Activated T-cell treated with anti-CD3 and anti-CD28 coated beads, Interleukin-2, amount 50 U/mL, for 72 hours (primary cell): ENCODE results near the gene UGT2B7. TPM values are rescaled to one million over a fixed set of nuclear protein-coding genes. Genes with fewer than 3 reads are reported as not detected.
"Not testable (repeated sequence)": the region's sequence is repeated elsewhere in the genome, so short reads cannot be mapped to it uniquely, and the experiment has no call there.

ENCODE experiments used
- ATAC-seq, 2 donors: fragments of 150-1000 bp; cut with Tn5 transposase; replicated peaks in 1 of 2; 2 replicates each; pipeline ENCODE4 v1.10.0; 2021; ENCODE audit warnings: moderate library complexity in 2 of 2, mild to moderate bottlenecking in 1 of 2
- DNase-seq, 2 donors: peaks; one replicate each; pipeline ENCODE4 v3.0.0; 2021 to 2022; ENCODE audit warnings: mixed read lengths in 1 of 2
- H3K27ac Mint-ChIP-seq: one replicate; pipeline ENCODE4 v1.8.0; 2022; ENCODE audit warnings: mild to moderate bottlenecking, moderate library complexity, mixed read lengths
- H3K27me3 Mint-ChIP-seq: one replicate; pipeline ENCODE4 v1.8.0; 2022; ENCODE audit warnings: low read depth, mixed read lengths
- H3K36me3 Mint-ChIP-seq, 2 donors: one replicate each; pipeline ENCODE4 v1.8.0; 2022; ENCODE audit warnings: mixed read lengths in 2 of 2, mild to moderate bottlenecking in 1 of 2; ENCODE audit not compliant: insufficient read depth in 2 of 2
- H3K4me1 Mint-ChIP-seq: one replicate; pipeline ENCODE4 v1.8.0; 2022; ENCODE audit warnings: low read depth, mixed read lengths
- H3K4me3 Mint-ChIP-seq, 2 donors: one replicate each; pipeline ENCODE4 v1.8.0; 2022; ENCODE audit warnings: mild to moderate bottlenecking in 2 of 2, mixed read lengths in 2 of 2, moderate library complexity in 2 of 2
- H3K9me3 Mint-ChIP-seq, 2 donors: one replicate each; pipeline ENCODE4 v1.8.0; 2022; ENCODE audit warnings: mixed read lengths in 2 of 2
- total RNA-seq, 2 donors: library from RNA; stranded (reverse); gene quantifications; one replicate each; pipeline ENCODE4 v1.2.3, GENCODE V29; 2022

The UGT2B7 gene
- not detected for total RNA-seq

DNA sequence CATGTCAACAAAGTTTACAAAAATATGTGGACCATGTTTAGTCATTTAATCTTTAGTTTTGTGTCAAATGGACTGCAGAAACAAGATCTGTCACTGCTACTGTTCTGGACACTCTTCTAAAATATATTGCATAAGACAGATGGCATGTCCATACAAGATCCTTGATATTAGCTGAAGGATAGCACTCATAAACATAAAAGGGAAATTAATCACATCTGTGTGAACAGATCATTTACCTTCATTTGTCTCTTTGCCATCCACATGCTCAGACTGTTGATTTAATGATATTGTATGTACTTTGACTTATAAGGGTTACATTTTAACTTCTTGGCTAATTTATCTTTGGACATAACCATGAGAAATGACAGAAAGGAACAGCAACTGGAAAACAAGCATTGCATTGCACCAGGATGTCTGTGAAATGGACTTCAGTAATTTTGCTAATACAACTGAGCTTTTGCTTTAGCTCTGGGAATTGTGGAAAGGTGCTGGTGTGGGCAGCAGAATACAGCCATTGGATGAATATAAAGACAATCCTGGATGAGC lies at the start of gene UGT2B7:
Gene UGT2B7, plus strand, starts transcription at position 364 of the 546 bp plus-strand sequence. Its CDS starts 47 bp downstream, at position 411.
- no peaks in the 10 kb centered on the region for H3K27me3 Mint-ChIP-seq
- no peaks in the 10 kb centered on the region for H3K36me3 Mint-ChIP-seq
- DNase-seq (no peak), ATAC-seq (no peak)
- peaks cover 0 to 2% of the 10 kb centered on the region in 2 donors for H3K9me3 Mint-ChIP-seq
- no peak within 1 kb of the TSS for H3K27ac Mint-ChIP-seq
- H3K4me1 Mint-ChIP-seq, result no peaks in the 10 kb centered on the region
- no peak within 1 kb of the TSS for H3K4me3 Mint-ChIP-seq

DNA sequence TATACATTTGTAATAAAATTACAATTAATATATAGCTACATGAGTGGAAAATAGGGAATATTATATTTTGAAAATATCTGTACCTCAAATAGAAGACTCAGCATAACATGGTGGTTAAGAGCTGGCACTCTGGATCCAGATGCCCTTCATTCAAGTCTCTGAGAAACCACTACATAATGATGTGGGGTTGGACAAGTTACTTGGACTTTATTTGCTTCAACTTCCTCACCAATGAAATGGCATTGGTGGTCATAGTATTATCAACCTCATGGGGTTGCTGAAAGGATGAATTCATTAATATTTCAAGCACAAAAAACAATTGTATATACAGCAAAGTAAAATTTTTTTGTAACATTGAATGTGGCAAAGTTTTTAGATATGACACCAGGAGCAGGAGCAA lies 46.4 kb upstream of the UGT2B7 start:
- no peak for DNase-seq
- no peaks in the 10 kb centered on the region for H3K36me3 Mint-ChIP-seq
- no peak overlapping the region for H3K27ac Mint-ChIP-seq
- H3K4me1 Mint-ChIP-seq, result no peaks in the 10 kb centered on the region
- no peak overlapping the region for H3K4me3 Mint-ChIP-seq
- H3K9me3 Mint-ChIP-seq, result no peaks in the 10 kb centered on the region
- H3K27me3 Mint-ChIP-seq, result no peaks in the 10 kb centered on the region
- ATAC-seq, result no peak

DNA sequence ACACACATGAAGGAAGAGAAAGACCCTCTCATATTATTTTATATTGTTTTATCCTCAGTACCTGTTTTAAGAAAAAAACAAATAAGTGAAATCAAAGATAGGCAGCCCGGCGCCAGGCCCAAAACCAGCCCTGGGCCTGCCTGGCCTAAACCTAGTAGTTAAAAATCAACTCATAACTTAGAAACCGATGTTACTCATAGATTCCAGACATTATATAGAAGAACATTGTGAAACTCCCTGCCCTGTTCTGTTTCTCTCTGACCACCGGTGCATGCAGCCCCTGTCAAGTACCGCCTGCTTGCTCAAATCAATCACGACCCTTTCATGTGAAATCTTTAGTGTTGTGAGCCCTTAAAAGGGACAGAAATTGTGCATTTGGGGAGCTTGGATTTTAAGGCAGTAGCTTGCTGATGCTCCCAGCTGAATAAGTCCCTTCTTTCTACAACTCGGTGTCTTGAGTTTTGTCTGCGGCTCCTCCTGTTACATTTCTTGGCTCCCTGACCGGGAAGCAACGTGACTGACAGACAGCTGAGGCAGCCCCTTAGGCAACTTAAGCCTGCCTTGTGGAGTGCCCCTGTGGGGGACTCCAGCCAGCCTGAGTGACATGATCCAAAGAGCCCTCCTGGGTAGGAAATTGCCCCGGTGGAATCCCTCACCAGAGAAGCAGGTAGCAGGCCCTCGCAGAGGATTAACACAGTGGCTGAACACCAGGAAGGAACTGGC lies 45.3 kb upstream of the UGT2B7 start:
- not testable (repeated sequence) for H3K4me1 Mint-ChIP-seq, H3K27me3 Mint-ChIP-seq, DNase-seq, H3K9me3 Mint-ChIP-seq, H3K4me3 Mint-ChIP-seq, H3K36me3 Mint-ChIP-seq, ATAC-seq, H3K27ac Mint-ChIP-seq

DNA sequence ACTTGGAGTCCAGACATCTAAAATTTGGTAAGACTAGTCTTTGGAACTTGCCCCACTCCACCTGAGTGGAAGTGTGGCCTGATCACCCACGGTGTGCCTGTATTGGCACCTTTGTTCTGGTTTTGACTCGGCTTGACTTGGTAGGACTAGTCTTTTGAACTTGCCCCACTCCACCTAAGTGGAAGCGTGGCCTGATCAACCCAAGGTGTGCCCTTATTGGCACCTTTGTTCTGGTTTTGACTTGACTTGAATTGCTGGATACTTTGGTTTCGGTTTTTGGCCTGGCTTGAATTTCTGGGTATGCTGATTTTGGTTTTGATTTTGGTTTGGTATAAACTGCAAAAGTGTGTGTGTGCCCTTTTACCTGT lies 44.7 kb upstream of the UGT2B7 start:
- DNase-seq, result no peak
- ATAC-seq, result no peak
- H3K9me3 Mint-ChIP-seq, result no peaks in the 10 kb centered on the region
- no peak overlapping the region for H3K4me3 Mint-ChIP-seq
- H3K4me1 Mint-ChIP-seq, result no peaks in the 10 kb centered on the region
- H3K27me3 Mint-ChIP-seq, result no peaks in the 10 kb centered on the region
- H3K27ac Mint-ChIP-seq, result no peak overlapping the region
- H3K36me3 Mint-ChIP-seq, result no peaks in the 10 kb centered on the region

DNA sequence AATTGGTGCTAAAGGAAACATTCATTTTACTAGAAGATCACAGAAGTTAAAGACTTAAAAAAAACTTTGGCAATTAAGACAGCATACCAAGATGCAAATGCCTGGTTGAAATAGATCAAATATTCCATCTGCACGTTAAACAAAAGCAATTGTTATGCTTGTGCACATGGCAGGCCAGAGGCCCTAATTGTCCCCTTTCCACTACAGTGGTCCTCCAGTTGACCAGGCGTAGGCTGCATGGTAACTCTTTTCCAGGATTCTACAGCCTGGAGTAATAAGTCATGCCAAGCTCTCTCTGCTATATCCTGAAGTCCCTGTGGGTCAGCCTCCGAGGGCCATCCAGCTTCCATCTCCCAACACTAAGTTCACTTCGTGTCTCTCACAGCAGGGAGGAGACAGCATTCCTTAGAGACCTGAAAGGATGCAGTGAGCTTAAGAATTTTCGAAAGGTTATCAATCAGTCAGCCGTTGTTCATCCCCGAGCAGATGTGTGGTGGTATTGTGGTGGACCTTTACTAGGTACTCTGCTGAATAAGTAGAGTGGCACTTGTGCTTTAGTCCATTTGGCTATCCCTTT lies 42.9 kb upstream of the UGT2B7 start:
- not testable (repeated sequence) for H3K4me1 Mint-ChIP-seq, H3K9me3 Mint-ChIP-seq, H3K4me3 Mint-ChIP-seq, H3K27ac Mint-ChIP-seq, DNase-seq, H3K36me3 Mint-ChIP-seq, H3K27me3 Mint-ChIP-seq, ATAC-seq

DNA sequence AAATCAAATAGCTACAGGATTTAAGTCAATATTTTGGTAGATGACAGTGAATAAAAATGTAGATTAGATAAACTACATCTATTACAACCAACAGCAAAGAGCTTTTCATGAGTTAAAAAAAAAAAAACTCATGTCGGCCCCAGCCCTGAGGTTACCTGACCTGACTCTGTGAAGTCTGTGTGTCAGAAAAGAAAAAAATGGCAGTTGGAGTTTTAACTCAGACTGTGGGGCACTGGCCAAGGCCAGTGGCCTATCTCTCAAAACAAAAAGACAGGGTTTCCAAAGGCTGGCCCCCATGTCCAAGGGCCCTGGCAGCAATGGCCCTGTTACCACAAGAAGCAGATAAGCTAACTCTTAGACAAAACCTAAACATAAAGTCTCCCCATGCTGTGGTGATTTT lies 42.2 kb upstream of the UGT2B7 start:
- DNase-seq, H3K9me3 Mint-ChIP-seq, ATAC-seq, H3K4me1 Mint-ChIP-seq, H3K27ac Mint-ChIP-seq, H3K27me3 Mint-ChIP-seq, H3K4me3 Mint-ChIP-seq, H3K36me3 Mint-ChIP-seq: not testable (repeated sequence)

DNA sequence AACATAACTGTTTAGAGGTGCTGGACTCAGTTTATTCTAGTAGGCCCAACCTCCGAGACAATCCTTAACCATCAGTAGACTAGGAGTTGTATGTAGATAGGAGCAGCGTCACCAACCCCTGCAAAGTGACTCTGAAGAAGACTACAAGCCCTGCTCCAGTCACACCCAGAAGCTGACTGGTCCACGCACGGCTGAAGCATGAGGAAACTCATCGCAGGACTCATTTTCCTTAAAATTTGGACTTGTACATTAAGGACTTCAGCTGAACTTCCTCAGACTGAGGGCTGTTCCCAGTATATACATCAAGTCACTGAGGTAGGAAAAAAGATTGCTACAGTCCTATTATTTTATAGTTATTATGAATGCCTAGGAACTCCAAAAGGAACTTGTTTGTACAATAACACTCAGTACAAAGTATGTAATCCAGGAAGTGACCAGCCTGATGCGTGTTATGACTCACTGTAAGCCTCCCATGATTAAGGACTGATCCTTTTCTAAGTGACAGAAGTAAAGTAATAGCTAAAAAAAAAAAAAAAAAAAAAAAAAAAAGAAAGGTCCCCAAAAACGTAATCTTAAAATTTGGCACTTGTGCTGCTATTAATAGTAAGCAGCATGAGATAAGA lies 41.6 kb upstream of the UGT2B7 start:
- no peaks in the 10 kb centered on the region for H3K4me1 Mint-ChIP-seq
- H3K4me3 Mint-ChIP-seq, result no peak overlapping the region
- ATAC-seq (no peak), DNase-seq (no peak)
- no peak overlapping the region for H3K27ac Mint-ChIP-seq
- H3K36me3 Mint-ChIP-seq, result no peaks in the 10 kb centered on the region
- no peaks in the 10 kb centered on the region for H3K9me3 Mint-ChIP-seq
- H3K27me3 Mint-ChIP-seq, result no peaks in the 10 kb centered on the region

DNA sequence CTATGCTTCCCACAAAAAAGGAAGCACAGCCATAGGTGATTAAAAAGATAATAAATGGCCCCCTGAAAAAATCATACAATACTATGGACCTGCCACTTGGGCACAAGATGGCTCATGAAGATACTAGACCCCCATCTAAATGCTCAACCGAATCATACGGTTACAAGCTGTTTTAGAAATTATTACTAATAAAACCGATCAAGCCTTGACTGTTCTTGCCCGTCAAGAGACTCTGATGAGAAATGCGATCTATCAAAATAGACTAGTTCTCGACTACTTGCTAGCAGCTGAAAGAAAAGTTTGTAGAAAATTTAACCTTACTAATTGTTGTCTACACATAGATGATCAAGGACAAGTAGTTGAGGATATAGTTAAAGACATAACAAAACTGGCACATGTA lies 40.1 kb upstream of the UGT2B7 start:
- DNase-seq (no peak), ATAC-seq (no peak)
- H3K4me1 Mint-ChIP-seq, result no peaks in the 10 kb centered on the region
- H3K9me3 Mint-ChIP-seq, result no peaks in the 10 kb centered on the region
- no peaks in the 10 kb centered on the region for H3K27me3 Mint-ChIP-seq
- H3K27ac Mint-ChIP-seq, result no peak overlapping the region
- H3K36me3 Mint-ChIP-seq, result no peaks in the 10 kb centered on the region
- no peak overlapping the region for H3K4me3 Mint-ChIP-seq

DNA sequence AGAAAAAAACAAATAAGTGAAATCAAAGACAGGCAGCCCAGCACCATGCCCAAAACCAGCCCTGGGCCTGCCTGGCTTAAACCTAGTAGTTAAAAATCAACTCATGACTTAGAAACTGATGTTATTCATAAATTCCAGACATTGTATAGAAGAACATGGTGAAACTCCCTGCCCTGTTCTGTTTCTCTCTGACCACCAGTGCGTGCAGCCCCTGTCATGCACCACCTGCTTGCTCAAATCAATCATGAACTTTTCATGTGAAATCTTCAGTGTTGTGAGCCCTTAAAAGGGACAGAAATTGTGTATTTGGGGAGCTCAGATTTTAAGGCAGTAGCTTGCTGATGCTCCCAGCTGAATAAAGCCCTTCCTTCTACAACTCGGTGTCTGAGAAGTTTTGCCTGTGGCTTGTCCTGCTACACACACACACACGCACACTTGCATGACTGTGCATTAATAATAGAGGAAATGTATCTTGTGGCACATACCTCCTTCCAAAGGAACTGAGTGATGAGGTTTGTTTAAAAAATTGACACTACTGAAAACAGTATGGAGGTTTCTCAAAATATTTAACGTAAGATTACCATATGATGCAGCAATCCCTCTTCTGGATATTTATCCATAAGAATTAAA lies 39.2 kb upstream of the UGT2B7 start:
- Mint-ChIP-seq H3K9me3 (no peaks in the 10 kb centered on the region), H3K27ac (no peak overlapping the region), H3K27me3 (no peaks in the 10 kb centered on the region), H3K36me3 (no peaks in the 10 kb centered on the region), H3K4me1 (no peaks in the 10 kb centered on the region), H3K4me3 (no peak overlapping the region)
- no peak for ATAC-seq
- DNase-seq, result no peak

DNA sequence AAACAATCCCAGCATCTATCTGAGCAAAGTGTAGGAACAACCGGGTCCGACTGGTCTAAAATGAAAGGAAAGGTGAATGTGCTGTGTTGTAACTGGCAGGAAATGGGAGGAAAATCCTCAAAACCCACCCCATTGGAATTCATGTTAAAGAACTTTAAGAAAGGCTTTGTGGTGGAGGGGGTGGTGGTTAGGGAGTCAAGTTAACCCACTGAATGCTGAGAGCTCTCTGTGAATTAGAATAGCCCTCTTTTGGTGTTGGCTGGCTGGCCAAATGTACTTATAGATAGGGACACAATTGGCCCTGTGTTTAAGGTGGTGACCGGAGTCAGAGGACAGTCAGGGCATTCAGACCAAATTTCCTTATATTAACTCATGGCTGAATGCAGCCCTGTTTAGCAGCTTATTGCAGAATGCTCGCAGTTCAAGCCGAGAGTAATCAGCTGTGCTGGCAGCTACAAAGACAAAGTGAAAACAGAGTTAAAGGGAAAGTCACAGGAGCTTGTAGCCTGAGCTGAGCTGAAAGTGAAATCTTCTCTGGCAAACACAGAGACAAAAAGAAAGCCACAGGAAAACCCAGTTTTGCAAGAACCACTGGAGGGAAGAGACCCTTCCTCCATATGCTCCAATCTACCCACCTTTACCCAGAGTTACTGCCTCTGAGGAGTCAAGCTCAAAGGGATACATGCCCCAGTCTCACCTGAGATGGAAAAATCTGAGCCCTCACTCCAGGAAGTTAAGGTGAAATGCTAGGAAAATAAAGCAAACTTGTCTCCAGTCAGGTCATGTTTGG lies 38.5 kb upstream of the UGT2B7 start:
- no peaks in the 10 kb centered on the region for H3K27me3 Mint-ChIP-seq
- H3K36me3 Mint-ChIP-seq, result no peaks in the 10 kb centered on the region
- H3K27ac Mint-ChIP-seq, result no peak overlapping the region
- no peak overlapping the region for H3K4me3 Mint-ChIP-seq
- DNase-seq (no peak), ATAC-seq (no peak)
- H3K9me3 Mint-ChIP-seq, result no peaks in the 10 kb centered on the region
- H3K4me1 Mint-ChIP-seq, result no peaks in the 10 kb centered on the region

DNA sequence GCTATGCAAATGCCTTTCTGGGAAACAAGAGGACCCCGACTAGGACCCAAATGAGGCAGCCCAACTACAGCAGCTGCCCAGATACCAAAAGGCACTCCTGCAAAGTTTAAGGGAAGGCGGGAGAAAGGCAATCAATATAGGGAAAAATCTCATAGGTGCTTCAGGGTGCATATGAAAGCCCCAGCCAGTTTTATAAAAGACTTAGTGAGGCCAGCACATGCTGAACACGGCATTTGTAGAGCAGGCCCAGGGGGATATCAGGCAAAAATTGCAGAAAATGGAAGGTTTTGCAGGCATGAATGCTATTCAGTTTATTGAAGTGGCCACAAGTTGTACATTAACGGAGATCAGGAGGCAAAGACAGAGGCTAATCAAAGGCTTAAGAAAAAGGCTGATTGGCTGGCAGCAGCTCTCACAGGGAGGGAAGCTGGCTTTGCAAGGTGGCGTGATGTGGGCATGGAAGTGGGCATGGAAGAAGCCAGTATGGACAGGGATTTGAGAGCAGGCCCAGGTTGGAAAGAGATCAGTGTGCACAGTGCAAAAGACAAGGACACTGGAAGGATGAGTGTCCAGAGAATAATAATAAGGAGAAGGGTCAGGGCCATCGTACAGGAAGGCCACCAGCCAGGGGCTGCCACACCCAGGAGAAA lies 37.7 kb upstream of the UGT2B7 start:
- Mint-ChIP-seq H3K27ac (no peak overlapping the region), H3K9me3 (no peaks in the 10 kb centered on the region)

DNA sequence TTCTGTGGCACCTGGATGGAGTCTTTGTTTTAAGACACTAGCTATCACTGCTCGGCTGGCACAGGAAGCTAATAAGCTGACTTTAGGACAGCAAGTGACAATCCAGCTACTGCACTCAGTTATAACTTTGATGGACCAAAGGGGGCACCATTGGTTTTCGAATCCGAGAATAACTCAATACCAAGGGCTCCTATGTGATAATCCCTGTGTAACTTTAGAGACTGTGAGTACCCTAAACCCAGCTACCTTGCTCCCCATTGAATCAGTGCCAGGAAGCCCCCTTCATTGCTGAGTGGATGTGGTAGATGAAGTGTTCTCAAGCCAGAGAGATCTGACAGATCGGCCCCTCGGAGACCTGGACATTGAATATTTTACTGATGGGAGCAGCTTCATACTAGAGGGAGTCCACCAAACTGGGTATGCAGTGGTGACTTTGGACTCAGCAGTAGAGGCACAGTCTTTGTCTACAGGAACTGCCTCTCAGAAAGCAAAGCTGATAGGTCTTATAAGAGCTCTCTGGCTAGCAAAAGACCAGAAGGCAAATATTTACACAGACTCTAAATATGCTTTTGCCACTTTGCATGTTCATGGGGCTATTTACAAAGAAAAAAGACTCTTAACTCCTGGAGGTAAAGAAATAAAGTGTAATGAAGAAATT lies 35.5 kb upstream of the UGT2B7 start:
- Mint-ChIP-seq H3K27ac (no peak overlapping the region), H3K4me3 (no peak overlapping the region), H3K4me1 (no peaks in the 10 kb centered on the region), H3K36me3 (no peaks in the 10 kb centered on the region), H3K27me3 (no peaks in the 10 kb centered on the region), H3K9me3 (no peaks in the 10 kb centered on the region)
- DNase-seq (no peak), ATAC-seq (no peak)

More for the DNA sequence above, 37.7 kb upstream of the UGT2B7 start:
- Mint-ChIP-seq H3K27me3 (no peaks in the 10 kb centered on the region), H3K36me3 (no peaks in the 10 kb centered on the region), H3K4me3 (no peak overlapping the region), H3K4me1 (no peaks in the 10 kb centered on the region)
- no peak for DNase-seq
- no peak for ATAC-seq
